Tibial nerve (tissue), 4 donors: Measurements from ENCODE around the gene SLC25A17.
"Not testable (repeated sequence)": the region's sequence is repeated elsewhere in the genome, so short reads cannot be mapped to it uniquely, and the experiment has no call there.

Experiments used
- CTCF ChIP-seq, 5 experiments: fragments of 200-600 bp in 3 of 5; fragments of 450-650 bp in 2 of 5; sonication (generic) in 3 of 5; IDR thresholded peaks; one replicate each; pipeline ENCODE4 v1.5.1; 2016 to 2019; ENCODE audit warnings: antibody characterized with exemption in 5 of 5, mild to moderate bottlenecking in 3 of 5, moderate library complexity in 2 of 5
- EP300 ChIP-seq, 2 donors: sonication (generic); formaldehyde crosslinking; IDR thresholded peaks; one replicate each; pipeline ENCODE4 v1.6.1; 2017; ENCODE audit warnings: antibody characterized with exemption in 2 of 2, mild to moderate bottlenecking in 1 of 2

- TF ChIP-seq CTCF, EP300 (IDR thresholded peaks at IDR 0.05): not testable (repeated sequence)
Observed at GRCh38 chr22:40758851-40759250, 60.3 kb downstream of the SLC25A17 start.
